ENCODE data around the gene LMF1. TPM values are rescaled to one million over a fixed set of nuclear protein-coding genes. Genes with fewer than 3 reads are reported as not detected.

LMF1 gene
- total and polyA plus RNA-seq, 2 of the 8 experiments (the other 6 are each of a cell fraction or from before 2014, with no cell fraction given): 3.5 to 9.1 TPM

DNA sequence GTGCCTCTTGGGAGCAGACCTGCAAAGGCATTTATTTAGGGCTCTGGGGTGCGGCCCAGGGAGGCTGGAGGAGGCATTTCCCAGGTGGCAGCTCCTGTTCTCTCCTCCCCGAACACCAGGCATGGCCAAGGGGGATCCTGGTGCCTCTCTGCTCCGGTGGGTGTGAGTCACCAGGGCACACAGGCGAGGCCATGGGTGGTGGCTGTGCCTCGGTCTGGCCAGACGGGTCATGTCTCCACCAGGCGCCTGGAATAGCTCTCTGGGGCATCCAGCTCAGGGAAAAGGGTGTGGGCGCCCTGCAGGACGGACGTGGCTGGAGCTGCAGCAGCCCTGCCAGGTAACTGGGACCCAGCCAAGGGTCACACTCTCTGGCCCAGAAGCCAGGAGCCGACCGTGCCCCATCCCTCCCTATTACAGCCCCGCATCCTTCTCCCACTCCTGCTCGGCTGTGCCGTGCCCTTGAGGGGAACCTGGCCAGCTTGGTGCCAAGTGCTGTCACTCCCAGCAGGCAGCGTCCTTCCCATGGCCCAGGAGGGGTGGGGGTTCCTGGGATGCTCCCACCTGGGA, 36.6 kb upstream of the LMF1 start (continued):
- TF ChIP-seq SIX5 (IDR thresholded peaks at IDR 0.05; ENCODE audit: low read depth, low read length) (no peak), SIN3A (conservative IDR thresholded peaks at IDR 0.05 in 1 of 2, IDR thresholded peaks at IDR 0.05 in 1 of 2; ENCODE audit: low read depth in 1 of 2, low read length in 2 of 2) (no peak), HDAC6 (IDR thresholded peaks at IDR 0.05; ENCODE audit: low read depth, low read length) (no peak)
- TF ChIP-seq, protein P1, sequence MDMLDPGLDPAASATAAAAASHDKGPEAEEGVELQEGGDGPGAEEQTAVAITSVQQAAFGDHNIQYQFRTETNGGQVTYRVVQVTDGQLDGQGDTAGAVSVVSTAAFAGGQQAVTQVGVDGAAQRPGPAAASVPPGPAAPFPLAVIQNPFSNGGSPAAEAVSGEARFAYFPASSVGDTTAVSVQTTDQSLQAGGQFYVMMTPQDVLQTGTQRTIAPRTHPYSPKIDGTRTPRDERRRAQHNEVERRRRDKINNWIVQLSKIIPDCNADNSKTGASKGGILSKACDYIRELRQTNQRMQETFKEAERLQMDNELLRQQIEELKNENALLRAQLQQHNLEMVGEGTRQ (IDR thresholded peaks at IDR 0.05; ENCODE audit: low read length): no peak

Measured in H1 (cell line).